ENCODE measurements around the gene LRRC27.

Gene LRRC27

DNA sequence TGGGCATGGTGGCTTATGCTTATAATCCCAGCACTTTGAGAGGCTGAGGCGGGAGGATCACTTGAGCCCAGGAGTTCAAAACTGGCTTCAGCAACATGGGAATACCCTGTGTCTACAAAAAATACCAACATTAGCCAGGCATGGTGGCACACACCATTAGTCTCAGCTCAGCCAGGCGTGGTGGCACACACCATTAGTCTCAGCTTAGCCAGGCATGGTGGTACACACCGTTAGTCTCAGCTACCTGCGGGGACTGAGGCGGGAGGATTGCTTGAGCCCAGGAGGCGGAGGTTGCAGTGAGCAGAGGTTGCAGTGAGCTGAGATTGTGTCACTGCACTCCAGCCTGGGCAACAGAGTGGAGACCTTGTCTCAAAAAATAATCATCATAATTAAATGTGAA, 9.0 kb downstream of the LRRC27 start:
- DNase-seq (ENCODE audit: low read depth), result no peak
- TF ChIP-seq, protein P1, sequence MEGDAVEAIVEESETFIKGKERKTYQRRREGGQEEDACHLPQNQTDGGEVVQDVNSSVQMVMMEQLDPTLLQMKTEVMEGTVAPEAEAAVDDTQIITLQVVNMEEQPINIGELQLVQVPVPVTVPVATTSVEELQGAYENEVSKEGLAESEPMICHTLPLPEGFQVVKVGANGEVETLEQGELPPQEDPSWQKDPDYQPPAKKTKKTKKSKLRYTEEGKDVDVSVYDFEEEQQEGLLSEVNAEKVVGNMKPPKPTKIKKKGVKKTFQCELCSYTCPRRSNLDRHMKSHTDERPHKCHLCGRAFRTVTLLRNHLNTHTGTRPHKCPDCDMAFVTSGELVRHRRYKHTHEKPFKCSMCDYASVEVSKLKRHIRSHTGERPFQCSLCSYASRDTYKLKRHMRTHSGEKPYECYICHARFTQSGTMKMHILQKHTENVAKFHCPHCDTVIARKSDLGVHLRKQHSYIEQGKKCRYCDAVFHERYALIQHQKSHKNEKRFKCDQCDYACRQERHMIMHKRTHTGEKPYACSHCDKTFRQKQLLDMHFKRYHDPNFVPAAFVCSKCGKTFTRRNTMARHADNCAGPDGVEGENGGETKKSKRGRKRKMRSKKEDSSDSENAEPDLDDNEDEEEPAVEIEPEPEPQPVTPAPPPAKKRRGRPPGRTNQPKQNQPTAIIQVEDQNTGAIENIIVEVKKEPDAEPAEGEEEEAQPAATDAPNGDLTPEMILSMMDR (conservative IDR thresholded peaks at IDR 0.05; ENCODE audit: low read depth, low read length), result no peak
- no peak overlapping the region for H3K4me3 ChIP-seq (ENCODE audit: low read depth, low read length)

DNA sequence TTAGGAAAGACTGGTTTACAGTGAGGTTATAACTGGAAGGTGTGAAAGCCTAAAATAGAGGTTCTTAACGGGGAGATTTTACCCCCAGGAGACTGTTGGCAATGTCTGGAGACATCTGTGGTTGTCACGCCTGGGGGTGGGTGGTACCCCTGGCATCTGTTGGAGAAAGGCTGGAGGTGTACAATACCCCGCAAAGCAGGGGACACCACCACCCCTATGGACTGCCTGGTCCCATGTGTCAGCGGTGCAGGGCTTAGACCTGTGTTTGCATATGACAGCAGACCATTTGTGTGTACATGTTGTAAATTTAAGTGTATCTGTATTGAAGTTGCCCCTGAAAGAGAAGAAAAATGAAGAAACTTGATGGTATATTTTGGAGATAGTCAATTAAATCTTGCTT, 9.8 kb downstream of the LRRC27 start:
- DNase-seq (ENCODE audit: low read depth), result no peak
- TF ChIP-seq, protein P1 (conservative IDR thresholded peaks at IDR 0.05; ENCODE audit: low read depth, low read length), result no peak
- no peak overlapping the region for H3K4me3 ChIP-seq (ENCODE audit: low read depth, low read length)

DNA sequence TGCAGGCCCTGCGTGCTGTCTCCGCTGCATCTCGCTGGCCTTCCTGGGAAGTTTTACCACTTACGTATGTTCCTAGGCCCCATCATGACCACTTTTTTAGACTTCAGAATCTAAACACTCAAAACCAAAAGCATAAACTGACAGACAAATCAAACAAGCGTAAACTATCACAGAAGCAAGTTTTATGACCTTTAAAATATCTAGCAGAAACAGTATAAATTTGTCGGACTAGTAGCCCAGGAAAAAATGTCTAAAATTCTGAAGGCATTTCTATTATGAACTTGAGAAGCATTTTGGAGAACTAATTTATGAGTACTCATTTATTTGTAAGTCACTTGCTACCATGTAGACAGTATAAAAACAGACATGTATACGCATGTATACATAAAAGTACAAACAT, 10.6 kb downstream of the LRRC27 start:
- DNase-seq (ENCODE audit: low read depth), result no peak
- no peak overlapping the region for H3K4me3 ChIP-seq (ENCODE audit: low read depth, low read length)
- TF ChIP-seq, protein P1 (conservative IDR thresholded peaks at IDR 0.05; ENCODE audit: low read depth, low read length), result no peak

DNA sequence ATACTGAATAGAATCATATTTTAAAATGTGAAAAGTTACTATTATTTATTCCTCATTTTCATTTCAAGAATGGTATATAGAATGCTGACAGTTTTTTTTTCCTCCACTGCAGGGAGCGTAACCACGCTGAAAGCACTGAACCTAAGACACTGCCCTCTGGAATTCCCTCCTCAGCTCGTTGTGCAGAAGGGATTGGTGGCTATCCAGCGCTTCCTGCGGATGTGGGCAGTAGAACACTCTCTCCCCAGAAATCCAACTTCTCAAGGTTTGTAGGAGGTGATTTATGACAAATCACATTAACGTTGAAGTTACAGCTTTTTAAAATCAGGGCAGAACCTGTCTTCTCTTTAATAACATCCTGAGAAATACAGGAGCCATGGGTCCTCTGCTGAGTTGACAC, 12.4 kb downstream of the LRRC27 start:
- H3K4me3 ChIP-seq (ENCODE audit: low read depth, low read length), result no peak overlapping the region
- no peak for DNase-seq (ENCODE audit: low read depth)
- TF ChIP-seq, protein P1 (conservative IDR thresholded peaks at IDR 0.05; ENCODE audit: low read depth, low read length), result no peak

DNA sequence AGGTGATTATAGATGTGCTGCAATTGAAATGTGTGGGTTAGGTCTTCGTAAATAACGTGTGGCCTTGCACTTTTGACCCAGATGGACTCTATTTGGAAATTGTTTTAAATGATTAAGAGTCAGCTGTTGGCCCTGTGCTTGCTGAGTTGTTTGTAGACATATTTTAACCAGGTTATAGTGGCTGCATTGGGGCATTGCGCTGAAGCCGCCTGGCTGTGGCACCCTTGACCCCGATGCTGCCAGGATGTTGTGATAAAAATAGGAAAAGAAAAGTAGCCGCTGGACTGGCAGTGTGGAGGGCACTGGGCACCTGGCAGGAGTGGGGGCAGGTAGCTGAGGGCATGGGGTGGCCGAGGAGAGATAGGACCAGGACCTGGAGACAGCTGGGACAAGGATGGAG, 13.4 kb downstream of the LRRC27 start:
- no peak for DNase-seq (ENCODE audit: low read depth)
- H3K4me3 ChIP-seq (ENCODE audit: low read depth, low read length), result no peak overlapping the region
- TF ChIP-seq, protein P1 (conservative IDR thresholded peaks at IDR 0.05; ENCODE audit: low read depth, low read length), result no peak

DNA sequence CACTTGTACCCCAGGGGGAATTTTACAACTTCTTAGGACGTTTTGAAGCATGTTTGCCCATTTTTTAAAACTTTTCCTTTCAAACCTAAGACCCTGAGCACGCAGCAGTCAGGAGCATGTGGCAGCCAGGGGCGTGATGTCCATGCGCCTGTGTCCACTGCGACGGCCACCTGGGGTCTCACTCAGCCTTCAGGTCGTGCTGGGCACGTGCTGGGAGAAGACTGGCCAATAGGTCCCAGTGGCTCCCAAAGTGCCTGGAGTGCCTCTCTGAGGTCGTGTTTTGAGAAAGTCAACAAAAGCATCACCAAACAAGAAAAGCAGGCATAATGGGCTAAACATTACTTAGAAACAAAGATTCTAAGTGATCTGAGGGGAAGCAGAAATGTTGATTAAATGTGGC, 14.8 kb downstream of the LRRC27 start:
- TF ChIP-seq, protein P1 (conservative IDR thresholded peaks at IDR 0.05; ENCODE audit: low read depth, low read length), result no peak
- no peak overlapping the region for H3K4me3 ChIP-seq (ENCODE audit: low read depth, low read length)
- DNase-seq (ENCODE audit: low read depth), result no peak

DNA sequence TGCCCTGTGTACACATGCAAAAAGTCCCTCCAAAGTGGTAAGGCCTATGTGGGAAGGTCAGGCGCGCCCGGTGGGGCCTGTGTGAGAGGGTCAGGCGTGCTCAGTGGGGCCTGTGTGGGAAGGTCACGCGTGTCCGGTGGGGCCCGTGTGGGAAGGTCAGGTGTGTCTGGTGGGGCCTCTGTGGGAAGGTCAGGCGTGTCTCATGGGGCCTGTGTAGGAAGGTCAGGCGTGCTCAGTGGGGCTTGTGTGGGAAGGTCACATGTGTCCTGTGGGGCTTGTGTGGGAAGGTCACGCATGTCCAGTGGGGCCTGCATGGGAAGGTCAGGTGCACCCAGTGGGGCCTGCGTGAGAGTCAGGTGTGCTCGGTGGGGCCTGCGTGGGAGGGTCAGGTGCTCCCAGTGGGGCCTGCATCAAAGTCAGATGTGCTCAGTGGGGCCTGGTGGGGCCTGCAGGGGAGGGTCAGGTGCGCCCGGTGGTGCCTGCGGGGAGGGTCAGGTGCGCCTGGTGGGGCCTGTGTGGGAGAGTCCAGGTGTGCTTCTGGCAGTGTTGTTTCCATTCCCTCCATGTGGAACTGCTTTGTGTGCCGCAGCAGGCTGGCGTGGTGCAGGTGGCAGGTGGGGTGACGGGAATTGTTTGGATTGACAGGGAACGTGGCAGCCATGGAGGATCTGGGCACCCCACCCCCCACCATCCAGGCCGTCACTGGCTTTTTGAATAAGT, 15.4 kb downstream of the LRRC27 start:
- TF ChIP-seq, protein P1 (conservative IDR thresholded peaks at IDR 0.05; ENCODE audit: low read depth, low read length), result no peak
- DNase-seq (ENCODE audit: low read depth), result no peak
- H3K4me3 ChIP-seq (ENCODE audit: low read depth, low read length), result no peak overlapping the region

Measured in choroid plexus epithelial cell (primary cell).